ENCODE results near the gene KRTAP12-3. TPM values are rescaled to one million over a fixed set of nuclear protein-coding genes. Genes with fewer than 3 reads are reported as not detected.

The KRTAP12-3 gene
- total and polyA plus RNA-seq, 2 donors (not counting 1 experiment from before 2014, with no cell fraction given) = not detected

- Histone ChIP-seq H2AFZ (ENCODE audit: insufficient read depth, low read depth, low read length, poor library complexity, severe bottlenecking) (no peak overlapping the region), H4K20me1 (ENCODE audit: control insufficient read depth, insufficient read depth, low read length, poor library complexity, severe bottlenecking) (no peaks in the 10 kb centered on the region), H3K9ac (ENCODE audit: low read length) (no peak overlapping the region), H3K27me3 (replicated peaks in 1 of 4; ENCODE audit: control extremely low read depth in 1 of 4, control insufficient read depth in 3 of 4, insufficient read depth in 4 of 4, low read length in 3 of 4) (peaks cover 0 to 3% (median 1%) of the 10 kb centered on the region in 4 experiments), H3K79me2 (ENCODE audit: control insufficient read depth, insufficient read depth, low read length) (no peaks in the 10 kb centered on the region), H3K4me2 (replicated peaks; ENCODE audit: low read depth, low read length, poor library complexity, severe bottlenecking) (no peak overlapping the region), H3K9me3 (ENCODE audit: control extremely low read depth in 1 of 3, control insufficient read depth in 2 of 3, insufficient read depth in 1 of 3, low read length in 2 of 3) (peaks cover 0 to 34% (median 7%) of the 10 kb centered on the region in 3 donors), H3K27ac (ENCODE audit: low read length in 2 of 2) (no peak overlapping the region), H3K36me3 (replicated peaks in 1 of 2; ENCODE audit: control extremely low read depth in 1 of 2, control insufficient read depth in 1 of 2, extremely low read depth in 1 of 2, insufficient read depth in 2 of 2, low read length in 1 of 2) (no peaks in the 10 kb centered on the region), H3K4me1 (ENCODE audit: control insufficient read depth in 2 of 2, insufficient read depth in 2 of 2, low read length in 2 of 2) (peaks cover 11 to 13% of the 10 kb centered on the region in 2 donors), H3K4me3 (ENCODE audit: control extremely low read depth in 1 of 5, extremely low read depth in 1 of 5, insufficient read depth in 1 of 5, low read depth in 2 of 5, low read length in 4 of 5) (no peak overlapping the region)
- WGBS (ENCODE audit: insufficient coverage) = 89% methylated on average over 16 of the region's 16 CpGs
- POLR2A ChIA-PET = no interaction called here
- Mint-ChIP-seq H3K4me1 (peaks cover 14% of the 10 kb centered on the region), H3K27ac (no peak overlapping the region), H3K27me3 (peaks cover 4% of the 10 kb centered on the region), H3K9me3 (ENCODE audit: insufficient read depth) (peaks cover 14% of the 10 kb centered on the region), H3K4me3 (no peak overlapping the region)
- DNase-seq (no peak), ATAC-seq (ENCODE audit: low read depth) (no peak)
- CTCF ChIA-PET = no interaction called here
- TF ChIP-seq, protein P1, sequence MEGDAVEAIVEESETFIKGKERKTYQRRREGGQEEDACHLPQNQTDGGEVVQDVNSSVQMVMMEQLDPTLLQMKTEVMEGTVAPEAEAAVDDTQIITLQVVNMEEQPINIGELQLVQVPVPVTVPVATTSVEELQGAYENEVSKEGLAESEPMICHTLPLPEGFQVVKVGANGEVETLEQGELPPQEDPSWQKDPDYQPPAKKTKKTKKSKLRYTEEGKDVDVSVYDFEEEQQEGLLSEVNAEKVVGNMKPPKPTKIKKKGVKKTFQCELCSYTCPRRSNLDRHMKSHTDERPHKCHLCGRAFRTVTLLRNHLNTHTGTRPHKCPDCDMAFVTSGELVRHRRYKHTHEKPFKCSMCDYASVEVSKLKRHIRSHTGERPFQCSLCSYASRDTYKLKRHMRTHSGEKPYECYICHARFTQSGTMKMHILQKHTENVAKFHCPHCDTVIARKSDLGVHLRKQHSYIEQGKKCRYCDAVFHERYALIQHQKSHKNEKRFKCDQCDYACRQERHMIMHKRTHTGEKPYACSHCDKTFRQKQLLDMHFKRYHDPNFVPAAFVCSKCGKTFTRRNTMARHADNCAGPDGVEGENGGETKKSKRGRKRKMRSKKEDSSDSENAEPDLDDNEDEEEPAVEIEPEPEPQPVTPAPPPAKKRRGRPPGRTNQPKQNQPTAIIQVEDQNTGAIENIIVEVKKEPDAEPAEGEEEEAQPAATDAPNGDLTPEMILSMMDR (IDR thresholded peaks at IDR 0.05) = no peak
- no peak for TF ChIP-seq EZH2 (IDR thresholded peaks at IDR 0.05; ENCODE audit: borderline replicate concordance, insufficient read depth, low read depth, low read length, poor library complexity, severe bottlenecking)
- intact Hi-C loops (cut with micrococcal nuclease) = no loop called here
Measured at GRCh38 chr21:44616591-44616926, 41.2 kb upstream of the KRTAP12-3 start.

- no peaks in the 10 kb centered on the region for H3K79me2 ChIP-seq (ENCODE audit: control insufficient read depth, insufficient read depth, low read length)
- peaks cover 0 to 29% (median 2%) of the 10 kb centered on the region in 3 donors for H3K9me3 ChIP-seq (ENCODE audit: control extremely low read depth in 1 of 3, control insufficient read depth in 2 of 3, insufficient read depth in 1 of 3, low read length in 2 of 3)
- no peaks in the 10 kb centered on the region for H3K36me3 ChIP-seq (replicated peaks in 1 of 2; ENCODE audit: control extremely low read depth in 1 of 2, control insufficient read depth in 1 of 2, extremely low read depth in 1 of 2, insufficient read depth in 2 of 2, low read length in 1 of 2)
- no peak overlapping the region for H2AFZ ChIP-seq (ENCODE audit: insufficient read depth, low read depth, low read length, poor library complexity, severe bottlenecking)
- ChIA-PET POLR2A (no interaction called here), CTCF (no interaction called here)
- no peaks in the 10 kb centered on the region for H4K20me1 ChIP-seq (ENCODE audit: control insufficient read depth, insufficient read depth, low read length, poor library complexity, severe bottlenecking)
- H3K27ac ChIP-seq (ENCODE audit: low read length in 2 of 2) = no peak overlapping the region
- Mint-ChIP-seq H3K9me3 (ENCODE audit: insufficient read depth) (peaks cover 15% of the 10 kb centered on the region), H3K27me3 (peaks cover 7% of the 10 kb centered on the region), H3K27ac (no peak overlapping the region), H3K4me3 (no peak overlapping the region), H3K4me1 (peaks cover 14% of the 10 kb centered on the region)
- no peak for ATAC-seq (ENCODE audit: low read depth)
- DNase-seq = no peak
- H3K4me1 ChIP-seq (ENCODE audit: control insufficient read depth in 2 of 2, insufficient read depth in 2 of 2, low read length in 2 of 2) = peaks cover 11 to 13% of the 10 kb centered on the region in 2 donors
- 80% methylated on average over 8 of the region's 8 CpGs for WGBS (ENCODE audit: insufficient coverage)
- H3K4me3 ChIP-seq (ENCODE audit: control extremely low read depth in 1 of 5, extremely low read depth in 1 of 5, insufficient read depth in 1 of 5, low read depth in 2 of 5, low read length in 4 of 5) = no peak overlapping the region
- peaks cover 0 to 3% (median 1%) of the 10 kb centered on the region in 4 experiments for H3K27me3 ChIP-seq (replicated peaks in 1 of 4; ENCODE audit: control extremely low read depth in 1 of 4, control insufficient read depth in 3 of 4, insufficient read depth in 4 of 4, low read length in 3 of 4)
- TF ChIP-seq, protein P1 (IDR thresholded peaks at IDR 0.05) = no peak
- no peak for TF ChIP-seq EZH2 (IDR thresholded peaks at IDR 0.05; ENCODE audit: borderline replicate concordance, insufficient read depth, low read depth, low read length, poor library complexity, severe bottlenecking)
- no peak overlapping the region for H3K9ac ChIP-seq (ENCODE audit: low read length)
- no peak overlapping the region for H3K4me2 ChIP-seq (replicated peaks; ENCODE audit: low read depth, low read length, poor library complexity, severe bottlenecking)
- intact Hi-C loops (cut with micrococcal nuclease) = no loop called here
Measured at GRCh38 chr21:44617071-44617501, 40.6 kb upstream of the KRTAP12-3 start.
